DMS153 (cell line): Measurements from ENCODE around the gene SERPINE1.
"Not testable (repeated sequence)": the region's sequence is repeated elsewhere in the genome, so short reads cannot be mapped to it uniquely, and the experiment has no call there.

Source experiments
- DNase-seq: peaks from one replicate; lab custom pipeline; 2025; lab: John Stamatoyannopoulos, UW

The SERPINE1 gene

GRCh38 chr7:101126651-101127459 lies at the start of gene SERPINE1:
Gene SERPINE1 (plus strand): TSS chr7:101127104. CDS start chr7:101128394, 1,290 bp downstream.
- peak; percentile 70 for DNase-seq

GRCh38 chr7:101077303-101078086 lies 49.4 kb upstream of the SERPINE1 start:
- peak; percentile 56 for DNase-seq

GRCh38 chr7:101081432-101081831 lies 45.5 kb upstream of the SERPINE1 start:
- DNase-seq, result no peak

- DNase-seq, result no peak
Measured at GRCh38 chr7:101084865-101085161, 42.1 kb upstream of the SERPINE1 start.

- DNase-seq, result peak; percentile 78
Measured at GRCh38 chr7:101085162-101085964, 41.5 kb upstream of the SERPINE1 start, which contains the start of gene TRIM56. Gene TRIM56 (plus strand): TSS chr7:101085481. CDS start chr7:101087313, 1,832 bp downstream.

- no peak for DNase-seq
Measured at GRCh38 chr7:101087334-101088068, 39.4 kb upstream of the SERPINE1 start.

- DNase-seq, result no peak
Measured at GRCh38 chr7:101088069-101088425, 38.9 kb upstream of the SERPINE1 start.

- no peak for DNase-seq
Measured at GRCh38 chr7:101088858-101089529, 37.9 kb upstream of the SERPINE1 start.

GRCh38 chr7:101089876-101090275 lies 37.0 kb upstream of the SERPINE1 start:
- DNase-seq, result no peak

- not testable (repeated sequence) for DNase-seq
Measured at GRCh38 chr7:101092266-101092905, 34.5 kb upstream of the SERPINE1 start.

- no peak for DNase-seq
Measured at GRCh38 chr7:101093906-101094305, 33.0 kb upstream of the SERPINE1 start.

GRCh38 chr7:101094376-101094775 lies 32.5 kb upstream of the SERPINE1 start:
- DNase-seq, result no peak

- DNase-seq, result no peak
Measured at GRCh38 chr7:101094791-101095375, 32.0 kb upstream of the SERPINE1 start.

GRCh38 chr7:101096331-101096956 lies 30.5 kb upstream of the SERPINE1 start:
- DNase-seq, result no peak

- no peak for DNase-seq
Measured at GRCh38 chr7:101096957-101097347, 30.0 kb upstream of the SERPINE1 start.

GRCh38 chr7:101097561-101097960 lies 29.3 kb upstream of the SERPINE1 start:
- DNase-seq, result no peak

- peak; percentile 33 for DNase-seq
Measured at GRCh38 chr7:101099969-101100781, 26.7 kb upstream of the SERPINE1 start.

- no peak for DNase-seq
Measured at GRCh38 chr7:101100858-101101847, 25.8 kb upstream of the SERPINE1 start.
